ENCODE results near the gene RCOR2. TPM values are rescaled to one million over a fixed set of nuclear protein-coding genes. Genes with fewer than 3 reads are reported as not detected.
A peak's percentile ranks its signal among the peaks of the same experiment; 100 is the strongest.

The RCOR2 gene
- total RNA-seq, 5 donors from 2014 or later (not counting 1 experiment from before 2014, with no cell fraction given), result 0.09 to 0.26 (median 0.10) TPM; not detected in 2

DNA sequence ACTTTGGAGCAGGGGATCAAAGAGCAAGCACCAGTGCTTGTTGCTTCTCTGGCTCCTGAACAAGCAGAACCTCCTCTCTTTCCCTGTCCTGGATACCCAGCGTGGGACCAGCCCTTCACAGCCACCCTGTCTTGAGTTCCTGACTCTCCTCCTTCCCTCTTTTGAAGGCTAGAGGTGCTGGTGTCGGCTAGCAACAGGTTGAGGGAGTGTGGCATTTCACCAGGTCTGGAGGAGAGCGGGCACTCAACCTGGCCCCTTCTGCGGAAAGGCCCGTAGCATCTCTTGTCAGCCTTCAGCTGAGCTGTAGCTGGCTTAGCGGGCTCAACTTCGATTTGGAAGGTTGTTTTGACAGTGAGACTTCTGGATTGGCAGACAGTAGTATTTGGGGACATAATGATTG, 26.6 kb downstream of the RCOR2 start:
- Histone ChIP-seq H3K9me3 (no peaks in the 10 kb centered on the region), H3K27ac (ENCODE audit: low read length) (peak overlapping the region; percentile 70), H3K4me1 (ENCODE audit: control insufficient read depth in 1 of 2, extremely low read depth in 1 of 2, insufficient read depth in 2 of 2, low read length in 2 of 2) (peaks cover 48 to 69% of the 10 kb centered on the region in 2 experiments), H3K36me3 (ENCODE audit: control insufficient read depth in 2 of 2, extremely low read depth in 1 of 2, insufficient read depth in 1 of 2, low read length in 1 of 2) (peaks cover 0 to 16% of the 10 kb centered on the region in 2 donors), H3K27me3 (replicated peaks in 1 of 2; ENCODE audit: control insufficient read depth in 2 of 2, extremely low read depth in 1 of 2, insufficient read depth in 2 of 2, low read length in 1 of 2) (no peaks in the 10 kb centered on the region), H3K4me3 (ENCODE audit: control insufficient read depth in 1 of 2, extremely low read depth in 1 of 2, low read length in 1 of 2) (no peak overlapping the region)
- WGBS (ENCODE audit: insufficient coverage), result 95% methylated on average over 4 of the region's 7 CpGs
- POLR2A ChIA-PET, result interaction anchor here in 1 of 2 donors (0.5 kb wide), 1 partner anchor 37 kb away, joined by 3 read pairs; no protein-coding TSS in a partner anchor
- Mint-ChIP-seq H3K27ac (peak overlapping the region; percentile 97), H3K4me3 (peak overlapping the region in 2 of 3 donors; percentile 34 to 94), H3K27me3 (no peaks in the 10 kb centered on the region), H3K36me3 (peaks cover 13% of the 10 kb centered on the region), H3K9me3 (no peaks in the 10 kb centered on the region), H3K4me1 (peaks cover 66 to 80% (median 76%) of the 10 kb centered on the region in 3 donors)
- CTCF ChIA-PET, result interaction anchor here (0.6 to 1.1 kb wide), 2 partner anchors 14 to 46 kb away, joined by 3 to 4 read pairs; no protein-coding TSS in a partner anchor
- DNase-seq (no peak), ATAC-seq (replicated peaks in 1 of 4) (no peak)

GRCh38 chr11:63889344-63889743, 27.6 kb downstream of the RCOR2 start:
- no peaks in the 10 kb centered on the region for H3K27me3 ChIP-seq (replicated peaks in 1 of 2; ENCODE audit: control insufficient read depth in 2 of 2, extremely low read depth in 1 of 2, insufficient read depth in 2 of 2, low read length in 1 of 2)
- CTCF ChIA-PET, result interaction anchor here (0.5 to 1.2 kb wide), 4 partner anchors 13 to 293 kb away, joined by 3 to 5 read pairs (median 4); no protein-coding TSS in a partner anchor
- no peak for DNase-seq
- H3K9me3 Mint-ChIP-seq, result no peaks in the 10 kb centered on the region
- H3K27ac ChIP-seq (ENCODE audit: low read length), result peak overlapping the region; percentile 70
- H3K9me3 ChIP-seq, result no peaks in the 10 kb centered on the region
- peak overlapping the region; percentile 97 for H3K27ac Mint-ChIP-seq
- peak overlapping the region; percentile 70 to 80 for H3K4me3 ChIP-seq (ENCODE audit: control insufficient read depth in 1 of 2, extremely low read depth in 1 of 2, low read length in 1 of 2)
- peaks cover 48 to 73% of the 10 kb centered on the region in 2 experiments for H3K4me1 ChIP-seq (ENCODE audit: control insufficient read depth in 1 of 2, extremely low read depth in 1 of 2, insufficient read depth in 2 of 2, low read length in 2 of 2)
- peaks cover 70 to 79% (median 77%) of the 10 kb centered on the region in 3 donors for H3K4me1 Mint-ChIP-seq
- WGBS (ENCODE audit: insufficient coverage), result 84% methylated on average over 6 of the region's 6 CpGs
- no peaks in the 10 kb centered on the region for H3K27me3 Mint-ChIP-seq
- ATAC-seq (replicated peaks in 1 of 4), result no peak
- H3K36me3 Mint-ChIP-seq, result peaks cover 7% of the 10 kb centered on the region
- H3K36me3 ChIP-seq (ENCODE audit: control insufficient read depth in 2 of 2, extremely low read depth in 1 of 2, insufficient read depth in 1 of 2, low read length in 1 of 2), result peaks cover 0 to 13% of the 10 kb centered on the region in 2 donors
- POLR2A ChIA-PET, result interaction anchor here in 1 of 2 donors (0.5 kb wide), 1 partner anchor 28 kb away, joined by 3 read pairs; no protein-coding TSS in a partner anchor
- H3K4me3 Mint-ChIP-seq, result peak overlapping the region; percentile 88 to 94 (median 90)

GRCh38 chr11:63888170-63889086, 28.5 kb downstream of the RCOR2 start:
- H3K27me3 Mint-ChIP-seq, result no peaks in the 10 kb centered on the region
- 14% methylated on average over 7 of the region's 25 CpGs for WGBS (ENCODE audit: insufficient coverage)
- H3K36me3 Mint-ChIP-seq, result peaks cover 3% of the 10 kb centered on the region
- ATAC-seq (replicated peaks in 1 of 4), result peak; percentile 90 to 92 (median 90)
- Histone ChIP-seq H3K4me1 (ENCODE audit: control insufficient read depth in 1 of 2, extremely low read depth in 1 of 2, insufficient read depth in 2 of 2, low read length in 2 of 2) (peaks cover 48 to 82% of the 10 kb centered on the region in 2 experiments), H3K27ac (ENCODE audit: low read length) (peak overlapping the region; percentile 70), H3K27me3 (replicated peaks in 1 of 2; ENCODE audit: control insufficient read depth in 2 of 2, extremely low read depth in 1 of 2, insufficient read depth in 2 of 2, low read length in 1 of 2) (no peaks in the 10 kb centered on the region), H3K4me3 (ENCODE audit: control insufficient read depth in 1 of 2, extremely low read depth in 1 of 2, low read length in 1 of 2) (peak overlapping the region; percentile 70 to 80), H3K9me3 (no peaks in the 10 kb centered on the region), H3K36me3 (ENCODE audit: control insufficient read depth in 2 of 2, extremely low read depth in 1 of 2, insufficient read depth in 1 of 2, low read length in 1 of 2) (peaks cover 0 to 13% of the 10 kb centered on the region in 2 donors)
- H3K27ac Mint-ChIP-seq, result peak overlapping the region; percentile 97
- H3K4me3 Mint-ChIP-seq, result peak overlapping the region; percentile 88 to 94 (median 90)
- peak; percentile 52 to 81 (median 69) for DNase-seq
- ChIA-PET POLR2A (interaction anchor here in 1 of 2 donors (0.6 kb wide), 1 partner anchor 35 kb away, joined by 4 read pairs; no protein-coding TSS in a partner anchor), CTCF (interaction anchor here (0.6 to 1.4 kb wide), 7 partner anchors 12 to 57 kb away, joined by 3 to 6 read pairs (median 4); partner anchors contain the start of gene MARK2 (in 1 of the 2))
- peaks cover 78 to 80% (median 80%) of the 10 kb centered on the region in 3 donors for H3K4me1 Mint-ChIP-seq
- no peaks in the 10 kb centered on the region for H3K9me3 Mint-ChIP-seq

GRCh38 chr11:63887386-63887999, 29.5 kb downstream of the RCOR2 start:
- no peaks in the 10 kb centered on the region for H3K27me3 Mint-ChIP-seq
- DNase-seq, result no peak
- ChIA-PET POLR2A (no interaction called here), CTCF (interaction anchor here (0.6 to 1.4 kb wide), 5 partner anchors 49 to 58 kb away, joined by 4 to 6 read pairs (median 4); partner anchors contain the start of gene MARK2 (in 1 of the 2))
- H3K27ac Mint-ChIP-seq, result peak overlapping the region; percentile 97
- H3K4me1 Mint-ChIP-seq, result peaks cover 80 to 84% (median 83%) of the 10 kb centered on the region in 3 donors
- ATAC-seq (replicated peaks in 1 of 4), result no peak
- Histone ChIP-seq H3K4me1 (ENCODE audit: control insufficient read depth in 1 of 2, extremely low read depth in 1 of 2, insufficient read depth in 2 of 2, low read length in 2 of 2) (peaks cover 54 to 88% of the 10 kb centered on the region in 2 experiments), H3K9me3 (no peaks in the 10 kb centered on the region), H3K4me3 (ENCODE audit: control insufficient read depth in 1 of 2, extremely low read depth in 1 of 2, low read length in 1 of 2) (peak overlapping the region in 1 of 2 donors; percentile 53), H3K36me3 (ENCODE audit: control insufficient read depth in 2 of 2, extremely low read depth in 1 of 2, insufficient read depth in 1 of 2, low read length in 1 of 2) (peaks cover 0 to 13% of the 10 kb centered on the region in 2 donors), H3K27ac (ENCODE audit: low read length) (peak overlapping the region; percentile 59), H3K27me3 (replicated peaks in 1 of 2; ENCODE audit: control insufficient read depth in 2 of 2, extremely low read depth in 1 of 2, insufficient read depth in 2 of 2, low read length in 1 of 2) (no peaks in the 10 kb centered on the region)
- peak overlapping the region; percentile 88 to 94 (median 90) for H3K4me3 Mint-ChIP-seq
- 51% methylated on average over 5 of the region's 6 CpGs for WGBS (ENCODE audit: insufficient coverage)
- no peaks in the 10 kb centered on the region for H3K36me3 Mint-ChIP-seq
- no peaks in the 10 kb centered on the region for H3K9me3 Mint-ChIP-seq

- Histone ChIP-seq H3K27ac (ENCODE audit: low read length) (peak overlapping the region; percentile 7), H3K4me1 (ENCODE audit: control insufficient read depth in 1 of 2, extremely low read depth in 1 of 2, insufficient read depth in 2 of 2, low read length in 2 of 2) (peaks cover 54 to 85% of the 10 kb centered on the region in 2 experiments), H3K36me3 (ENCODE audit: control insufficient read depth in 2 of 2, extremely low read depth in 1 of 2, insufficient read depth in 1 of 2, low read length in 1 of 2) (peaks cover 0 to 7% of the 10 kb centered on the region in 2 donors), H3K9me3 (no peaks in the 10 kb centered on the region), H3K27me3 (replicated peaks in 1 of 2; ENCODE audit: control insufficient read depth in 2 of 2, extremely low read depth in 1 of 2, insufficient read depth in 2 of 2, low read length in 1 of 2) (no peaks in the 10 kb centered on the region), H3K4me3 (ENCODE audit: control insufficient read depth in 1 of 2, extremely low read depth in 1 of 2, low read length in 1 of 2) (no peak overlapping the region)
- DNase-seq, result no peak
- H3K27me3 Mint-ChIP-seq, result no peaks in the 10 kb centered on the region
- no peaks in the 10 kb centered on the region for H3K9me3 Mint-ChIP-seq
- ChIA-PET CTCF (no interaction called here), POLR2A (interaction anchor here in 1 of 2 donors (0.5 kb wide), 1 partner anchor 33 kb away, joined by 3 read pairs; no protein-coding TSS in a partner anchor)
- no peak for ATAC-seq (replicated peaks in 1 of 4)
- peak overlapping the region; percentile 84 to 88 for H3K27ac Mint-ChIP-seq
- no peak overlapping the region for H3K4me3 Mint-ChIP-seq
- peaks cover 76 to 81% (median 79%) of the 10 kb centered on the region in 3 donors for H3K4me1 Mint-ChIP-seq
- WGBS (ENCODE audit: insufficient coverage), result 100% methylated on average over 2 of the region's 4 CpGs
- H3K36me3 Mint-ChIP-seq, result peaks cover 3% of the 10 kb centered on the region
Measured at GRCh38 chr11:63884196-63884932, 32.6 kb downstream of the RCOR2 start.
